Adrenal gland (tissue), 5 donors: ENCODE results near the gene KCNMB2.

ENCODE experiments used
- CTCF ChIP-seq, 6 experiments: fragments of 450-650 bp in 4 of 6; fragments of 200-600 bp in 2 of 6; sonication (generic) in 1 of 6; IDR thresholded peaks; 1 replicate in 5 of 6; 2 replicates in 1 of 6; pipeline versions ENCODE4 v1.5.1 to v1.8.0; 2016 to 2021; ENCODE audit warnings: antibody characterized with exemption in 6 of 6, mild to moderate bottlenecking in 2 of 6, moderate library complexity in 1 of 6
- POLR2A ChIP-seq, 2 donors: fragments of 450-650 bp; IDR thresholded peaks; one replicate each; pipeline ENCODE4 v1.6.1; 2017; ENCODE audit warnings: antibody characterized with exemption in 2 of 2, mild to moderate bottlenecking in 2 of 2, moderate library complexity in 1 of 2
- donor health status: DM: no; HTN: no; CAD: no.

GRCh38 chr3:178498871-178499270, 37.4 kb upstream of the KCNMB2 start:
- no peak for TF ChIP-seq CTCF (IDR thresholded peaks at IDR 0.05)
- TF ChIP-seq POLR2A (IDR thresholded peaks at IDR 0.05): no peak
